Measurements from ENCODE around the gene PCP2. TPM values are rescaled to one million over a fixed set of nuclear protein-coding genes. Genes with fewer than 3 reads are reported as not detected.

The PCP2 gene
- total RNA-seq, 3 donors from 2014 or later (not counting 1 experiment from before 2014, with no cell fraction given), result 5.4 to 8.4 (median 7.7) TPM

DNA sequence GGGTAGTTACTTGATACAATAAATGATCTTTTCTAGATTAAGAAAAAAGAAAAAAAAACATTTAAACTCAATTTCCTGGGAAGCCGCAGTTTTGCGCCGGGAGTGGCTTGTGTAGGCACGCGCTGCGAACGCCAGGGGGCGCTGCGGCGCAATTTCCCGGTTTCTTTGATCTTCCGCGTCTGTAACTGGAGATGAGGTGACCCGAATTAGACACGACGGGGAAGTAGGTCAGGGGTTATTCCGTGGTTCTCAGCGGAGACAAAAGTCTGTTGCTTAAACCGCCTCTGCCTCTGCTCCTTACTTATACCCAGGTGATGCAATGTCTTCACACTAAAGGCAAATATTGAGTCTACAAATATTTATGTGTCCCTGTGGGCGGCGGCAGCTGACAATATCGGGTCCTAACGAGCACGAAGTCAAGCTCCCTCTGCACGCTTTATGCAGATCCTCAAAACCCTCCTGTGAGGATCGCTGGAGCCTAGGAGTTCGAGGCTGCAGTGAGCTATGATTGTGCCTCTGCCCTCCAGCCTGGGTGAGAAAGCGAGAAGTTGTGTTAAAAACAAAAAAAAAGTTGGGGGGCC, 18.6 kb upstream of the PCP2 start:
- peaks cover 5 to 10% of the 10 kb centered on the region in 2 donors for H3K4me1 Mint-ChIP-seq
- peak; percentile 91 to 92 (median 92) for ATAC-seq
- H3K4me3 Mint-ChIP-seq, result peak overlapping the region; percentile 83
- peak overlapping the region; percentile 82 to 91 for H3K27ac Mint-ChIP-seq
- peak; percentile 87 to 94 for DNase-seq
- H3K27me3 ChIP-seq (ENCODE audit: control insufficient read depth, insufficient read depth, low read length), result no peaks in the 10 kb centered on the region
- peaks cover 3% of the 10 kb centered on the region for H3K36me3 ChIP-seq (ENCODE audit: control insufficient read depth, insufficient read depth, low read length)
- intact Hi-C loops (cut with micrococcal nuclease), result loop anchor here (1.0 kb wide), 2 partner anchors 29 to 147 kb away; no protein-coding TSS in a partner anchor
- no peaks in the 10 kb centered on the region for H3K9me3 Mint-ChIP-seq
- WGBS (ENCODE audit: insufficient coverage), result 5% methylated on average over 28 of the region's 28 CpGs
- H3K4me1 ChIP-seq (ENCODE audit: control insufficient read depth, insufficient read depth, low read length), result peaks cover 10% of the 10 kb centered on the region
- TF ChIP-seq CTCF (IDR thresholded peaks at IDR 0.05), result peak; percentile 98
- H3K27ac ChIP-seq (ENCODE audit: low read length), result peak overlapping the region; percentile 58
- no peaks in the 10 kb centered on the region for H3K9me3 ChIP-seq (ENCODE audit: control insufficient read depth, insufficient read depth, low read length)
- H3K4me3 ChIP-seq (ENCODE audit: low read length), result peak overlapping the region; percentile 13
- no peaks in the 10 kb centered on the region for H3K27me3 Mint-ChIP-seq (ENCODE audit: low read depth in 2 of 2)
- H3K36me3 Mint-ChIP-seq, result no peaks in the 10 kb centered on the region

GRCh38 chr19:7650148-7650547, 16.6 kb upstream of the PCP2 start:
- ATAC-seq, result no peak
- no peaks in the 10 kb centered on the region for H3K9me3 ChIP-seq (ENCODE audit: control insufficient read depth, insufficient read depth, low read length)
- Mint-ChIP-seq H3K4me1 (peaks cover 5 to 16% of the 10 kb centered on the region in 2 donors), H3K9me3 (no peaks in the 10 kb centered on the region), H3K36me3 (no peaks in the 10 kb centered on the region), H3K4me3 (no peak overlapping the region), H3K27me3 (ENCODE audit: low read depth in 2 of 2) (no peaks in the 10 kb centered on the region), H3K27ac (no peak overlapping the region)
- H3K4me3 ChIP-seq (ENCODE audit: low read length), result no peak overlapping the region
- DNase-seq, result no peak
- H3K27ac ChIP-seq (ENCODE audit: low read length), result no peak overlapping the region
- H3K27me3 ChIP-seq (ENCODE audit: control insufficient read depth, insufficient read depth, low read length), result no peaks in the 10 kb centered on the region
- intact Hi-C loops (cut with micrococcal nuclease), result no loop called here
- H3K4me1 ChIP-seq (ENCODE audit: control insufficient read depth, insufficient read depth, low read length), result peaks cover 10% of the 10 kb centered on the region
- peaks cover 6% of the 10 kb centered on the region for H3K36me3 ChIP-seq (ENCODE audit: control insufficient read depth, insufficient read depth, low read length)
- 53% methylated on average over 2 of the region's 2 CpGs for WGBS (ENCODE audit: insufficient coverage)
- TF ChIP-seq CTCF (IDR thresholded peaks at IDR 0.05), result no peak

GRCh38 chr19:7648265-7649014, 14.9 kb upstream of the PCP2 start:
- no peaks in the 10 kb centered on the region for H3K27me3 Mint-ChIP-seq (ENCODE audit: low read depth in 2 of 2)
- no peaks in the 10 kb centered on the region for H3K9me3 ChIP-seq (ENCODE audit: control insufficient read depth, insufficient read depth, low read length)
- H3K4me1 ChIP-seq (ENCODE audit: control insufficient read depth, insufficient read depth, low read length), result peaks cover 19% of the 10 kb centered on the region
- no peak overlapping the region for H3K4me3 Mint-ChIP-seq
- no peaks in the 10 kb centered on the region for H3K36me3 Mint-ChIP-seq
- intact Hi-C loops (cut with micrococcal nuclease), result no loop called here
- H3K9me3 Mint-ChIP-seq, result no peaks in the 10 kb centered on the region
- no peak overlapping the region for H3K27ac ChIP-seq (ENCODE audit: low read length)
- TF ChIP-seq CTCF (IDR thresholded peaks at IDR 0.05), result no peak
- H3K27me3 ChIP-seq (ENCODE audit: control insufficient read depth, insufficient read depth, low read length), result no peaks in the 10 kb centered on the region
- no peak overlapping the region for H3K4me3 ChIP-seq (ENCODE audit: low read length)
- H3K4me1 Mint-ChIP-seq, result peaks cover 5 to 16% of the 10 kb centered on the region in 2 donors
- peaks cover 11% of the 10 kb centered on the region for H3K36me3 ChIP-seq (ENCODE audit: control insufficient read depth, insufficient read depth, low read length)
- 91% methylated on average over 15 of the region's 15 CpGs for WGBS (ENCODE audit: insufficient coverage)
- DNase-seq (no peak), ATAC-seq (no peak)
- no peak overlapping the region for H3K27ac Mint-ChIP-seq
